NCI-H1694 treated with DMSO at 0.1 percent for 48 hours (cell line): Measurements from ENCODE around the gene LCNL1.

Source experiments
- DNase-seq: peaks from one replicate; lab custom pipeline; 2025; lab: John Stamatoyannopoulos, UW

The LCNL1 gene

DNA sequence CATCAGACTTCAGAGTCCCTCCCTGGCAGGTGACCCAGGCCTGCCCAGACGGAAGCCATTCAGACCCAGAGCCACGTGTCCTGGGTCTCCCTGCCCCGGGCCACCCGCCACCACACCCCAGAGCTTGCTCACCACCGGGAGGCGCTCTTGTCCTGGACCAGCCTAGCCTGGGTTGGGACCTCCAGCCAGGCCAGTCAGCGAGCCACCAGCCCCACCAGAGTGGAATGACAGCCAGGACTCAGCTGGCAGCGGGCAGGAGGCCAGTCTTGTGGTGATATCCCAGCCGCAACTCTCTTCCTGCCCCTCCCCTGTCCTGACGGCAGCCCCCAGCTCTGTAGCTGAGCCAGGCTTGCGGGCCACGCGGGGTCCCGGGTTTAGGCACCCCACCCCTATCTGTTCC is 7.1 kb upstream of the LCNL1 start:
- no peak for DNase-seq

DNA sequence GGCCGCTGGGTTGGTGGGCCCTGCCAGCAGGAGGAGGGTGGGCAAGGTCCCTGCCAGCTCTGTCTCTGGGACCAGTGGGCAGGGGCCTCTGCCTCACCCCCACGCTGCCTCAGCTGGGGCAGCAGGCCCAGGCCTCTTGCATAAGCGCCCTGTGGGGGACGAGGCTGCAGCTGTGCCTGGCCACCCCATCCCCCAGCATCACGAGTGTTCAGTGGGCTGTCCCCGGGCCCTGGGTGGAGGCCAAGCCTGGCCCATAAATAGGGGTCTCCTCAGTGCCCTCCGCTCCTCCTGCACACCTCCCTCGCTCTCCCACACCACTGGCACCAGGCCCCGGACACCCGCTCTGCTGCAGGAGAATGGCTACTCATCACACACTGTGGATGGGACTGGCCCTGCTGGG is 5.6 kb upstream of the LCNL1 start, which contains the start of gene PTGDS:
Gene PTGDS, plus strand, starts transcription at position 282 of the 400 bp plus-strand sequence. Its CDS starts 75 bp downstream, at position 357.
- no peak for DNase-seq

GRCh38 chr9:136977649-136978072 is 5.1 kb upstream of the LCNL1 start:
- no peak for DNase-seq

DNA sequence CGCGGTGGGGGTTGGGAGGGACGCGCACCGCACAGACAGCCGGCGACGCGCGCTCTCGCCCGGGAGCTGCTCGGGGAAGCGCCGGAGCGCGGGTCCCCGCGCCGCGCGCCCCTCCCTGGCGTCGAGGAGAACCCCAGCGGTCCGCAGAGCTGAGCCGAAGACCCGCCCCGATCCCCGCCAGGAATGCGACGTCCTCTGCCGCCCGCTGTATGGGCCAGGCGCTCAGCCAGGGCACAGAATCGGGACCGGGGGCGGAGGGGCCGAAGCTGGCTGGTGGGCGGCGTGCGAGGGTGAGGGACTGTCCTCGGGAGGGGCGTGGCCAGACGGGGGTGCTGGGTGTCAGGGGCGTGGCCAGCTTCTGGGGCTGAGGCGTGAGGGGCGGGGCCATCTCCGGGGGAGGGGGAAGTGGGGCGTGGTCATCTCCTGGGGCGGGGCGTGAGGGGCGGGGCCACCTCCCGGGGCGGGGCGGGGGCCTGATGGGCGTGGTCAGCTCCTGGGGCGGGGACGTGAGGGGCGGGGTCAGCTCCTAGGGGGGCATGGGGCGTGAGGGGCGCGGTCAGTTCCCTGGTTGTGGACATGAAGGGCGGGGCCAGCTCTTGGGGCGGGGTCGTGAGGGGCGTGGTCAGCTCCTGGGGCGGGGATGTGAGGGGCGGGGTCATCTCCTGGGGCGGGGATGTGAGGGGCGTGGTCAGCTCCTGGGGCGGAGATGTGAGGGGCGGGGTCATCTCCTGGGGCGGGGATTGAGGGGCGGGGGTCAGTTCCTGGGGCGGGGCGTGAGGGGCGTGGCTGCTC is 4.5 kb upstream of the LCNL1 start:
- no peak for DNase-seq

DNA sequence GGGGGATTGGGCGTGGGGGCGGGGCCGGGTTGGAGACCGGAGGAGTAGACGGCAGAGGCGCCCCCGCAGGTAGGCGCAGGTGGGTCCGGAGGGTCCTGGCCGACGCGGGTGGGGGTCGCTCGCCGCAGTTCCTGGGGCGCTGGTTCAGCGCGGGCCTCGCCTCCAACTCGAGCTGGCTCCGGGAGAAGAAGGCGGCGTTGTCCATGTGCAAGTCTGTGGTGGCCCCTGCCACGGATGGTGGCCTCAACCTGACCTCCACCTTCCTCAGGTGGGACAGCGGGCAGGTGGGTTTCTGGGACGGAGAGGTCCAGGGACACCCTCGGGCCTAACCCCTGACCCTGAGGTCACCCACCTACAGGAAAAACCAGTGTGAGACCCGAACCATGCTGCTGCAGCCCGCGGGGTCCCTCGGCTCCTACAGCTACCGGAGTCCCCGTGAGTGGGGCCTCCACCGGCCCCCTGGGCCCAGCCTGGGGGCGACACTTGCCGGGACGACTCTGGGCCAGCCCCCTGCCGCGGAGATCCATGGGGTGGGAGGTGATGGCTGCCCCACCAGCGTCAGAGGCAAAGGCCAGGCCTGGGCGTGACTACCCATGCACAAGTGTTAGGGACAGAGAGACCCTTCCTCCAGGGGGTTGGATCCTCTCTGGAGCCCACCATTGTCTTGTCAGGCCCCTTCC is 3.8 kb upstream of the LCNL1 start:
- no peak for DNase-seq

DNA sequence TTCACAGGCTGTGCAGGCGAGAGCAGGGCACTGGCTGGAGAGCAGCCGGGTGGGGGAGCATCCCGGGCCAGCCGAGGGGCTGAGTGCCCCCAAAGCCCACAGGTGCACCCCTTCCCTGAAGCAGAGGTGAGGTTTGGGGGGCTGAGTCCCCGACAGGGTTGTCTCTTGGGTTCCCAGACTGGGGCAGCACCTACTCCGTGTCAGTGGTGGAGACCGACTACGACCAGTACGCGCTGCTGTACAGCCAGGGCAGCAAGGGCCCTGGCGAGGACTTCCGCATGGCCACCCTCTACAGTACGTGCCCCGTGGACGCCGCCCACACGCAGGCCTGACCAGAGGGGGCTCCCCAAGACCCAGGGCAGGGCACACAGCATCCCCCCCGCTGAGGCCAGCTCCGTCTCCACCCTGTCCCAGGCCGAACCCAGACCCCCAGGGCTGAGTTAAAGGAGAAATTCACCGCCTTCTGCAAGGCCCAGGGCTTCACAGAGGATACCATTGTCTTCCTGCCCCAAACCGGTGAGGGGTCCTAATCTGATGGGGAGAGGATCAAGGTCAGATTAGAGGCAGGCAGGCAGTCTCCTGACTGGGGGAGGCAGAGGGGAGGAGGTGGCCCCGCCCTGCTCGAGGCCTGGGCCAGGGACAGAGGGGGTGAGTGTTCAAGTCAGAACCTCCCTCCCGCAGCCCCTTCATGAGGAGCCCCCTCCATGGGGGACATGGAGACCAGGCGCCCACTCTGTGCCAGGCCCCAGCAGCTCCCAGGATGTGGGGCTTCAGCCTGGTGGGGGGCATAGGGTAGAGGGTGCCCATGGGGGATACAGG is 2.8 kb upstream of the LCNL1 start:
- DNase-seq: no peak

DNA sequence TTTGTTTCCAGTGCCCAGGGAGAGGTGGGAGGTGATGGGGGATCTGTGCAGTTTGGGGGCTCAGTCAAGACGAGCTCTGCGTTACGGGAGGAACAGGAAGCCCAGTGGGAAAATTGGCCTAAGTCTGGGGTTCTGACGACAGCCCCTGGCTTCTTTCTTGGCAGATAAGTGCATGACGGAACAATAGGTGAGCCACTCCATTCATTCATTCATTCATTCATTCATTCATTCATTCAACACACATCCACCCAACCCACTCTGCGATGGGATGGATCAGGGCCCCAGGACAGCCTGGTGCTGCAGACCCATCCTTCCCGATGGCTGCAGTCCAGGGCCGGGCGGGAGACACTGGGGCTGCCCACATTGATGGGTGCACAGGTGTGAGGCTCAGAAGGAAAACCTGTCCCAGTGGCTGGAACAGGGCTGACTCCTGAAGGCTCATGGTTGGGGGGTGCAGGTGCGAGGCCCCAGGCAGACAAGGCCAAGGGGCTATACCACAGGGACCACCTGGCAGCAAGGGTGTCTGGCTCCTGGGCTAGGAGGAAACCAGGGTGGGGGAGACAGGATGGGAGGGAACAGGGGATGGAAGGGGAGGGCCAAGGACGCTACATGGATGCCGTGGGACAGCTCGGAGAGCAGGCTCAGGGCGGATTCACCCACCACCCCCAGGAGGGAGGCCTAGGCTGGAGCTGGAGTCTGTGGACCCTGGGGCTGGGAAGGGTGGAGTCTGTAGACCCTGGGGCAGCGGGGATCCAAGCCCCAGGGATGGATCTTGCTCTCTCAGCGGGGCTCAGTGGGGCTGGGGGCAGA is 1.9 kb upstream of the LCNL1 start:
- no peak for DNase-seq

DNA sequence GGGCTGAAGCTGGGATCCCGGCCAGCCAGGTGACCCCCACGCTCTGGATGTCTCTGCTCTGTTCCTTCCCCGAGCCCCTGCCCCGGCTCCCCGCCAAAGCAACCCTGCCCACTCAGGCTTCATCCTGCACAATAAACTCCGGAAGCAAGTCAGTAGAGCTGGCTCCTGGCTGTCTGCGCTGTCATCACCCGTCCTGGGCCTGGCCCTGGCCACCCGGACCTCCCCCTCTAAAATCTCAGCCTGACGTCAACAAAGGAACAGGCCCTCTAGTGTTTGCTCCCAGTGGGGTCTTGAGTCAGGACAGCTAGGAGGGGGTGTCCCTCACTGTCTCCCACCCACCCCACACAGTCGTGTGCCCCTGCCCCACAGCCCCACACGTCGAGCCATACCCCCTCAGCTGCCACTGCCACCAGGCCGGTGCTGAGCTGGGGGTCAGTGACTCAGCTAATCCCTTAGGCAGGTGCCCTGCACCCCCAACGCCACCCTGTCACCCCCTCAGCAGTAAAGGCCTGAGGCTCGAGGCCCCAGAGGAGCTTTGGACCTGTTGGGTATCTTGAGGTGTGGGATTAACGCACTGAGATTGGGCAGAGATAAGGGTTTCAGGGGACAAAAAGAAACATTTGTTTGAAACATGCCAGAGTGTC is 1.1 kb upstream of the LCNL1 start:
- no peak for DNase-seq

DNA sequence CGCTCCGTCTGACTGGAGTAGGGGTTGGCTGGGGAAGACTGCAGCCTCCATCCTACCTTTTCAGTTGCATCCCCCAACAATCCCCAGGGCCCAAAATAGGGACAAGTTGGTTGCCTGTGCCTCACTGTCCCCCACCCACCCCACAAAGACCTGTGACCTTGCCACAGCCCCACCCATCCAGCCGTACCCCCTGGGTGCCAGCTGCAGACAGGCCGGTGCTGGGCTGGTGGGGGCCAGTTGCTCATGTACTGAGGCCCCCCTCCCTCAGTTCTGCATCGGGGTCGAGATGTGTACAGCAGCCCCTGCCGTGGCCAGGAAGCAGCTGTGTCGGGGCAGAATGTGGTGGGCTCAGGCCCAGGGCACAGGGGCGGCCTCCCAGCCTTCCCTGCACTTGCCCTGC is 374 bp downstream of the LCNL1 start:
- DNase-seq: no peak

DNA sequence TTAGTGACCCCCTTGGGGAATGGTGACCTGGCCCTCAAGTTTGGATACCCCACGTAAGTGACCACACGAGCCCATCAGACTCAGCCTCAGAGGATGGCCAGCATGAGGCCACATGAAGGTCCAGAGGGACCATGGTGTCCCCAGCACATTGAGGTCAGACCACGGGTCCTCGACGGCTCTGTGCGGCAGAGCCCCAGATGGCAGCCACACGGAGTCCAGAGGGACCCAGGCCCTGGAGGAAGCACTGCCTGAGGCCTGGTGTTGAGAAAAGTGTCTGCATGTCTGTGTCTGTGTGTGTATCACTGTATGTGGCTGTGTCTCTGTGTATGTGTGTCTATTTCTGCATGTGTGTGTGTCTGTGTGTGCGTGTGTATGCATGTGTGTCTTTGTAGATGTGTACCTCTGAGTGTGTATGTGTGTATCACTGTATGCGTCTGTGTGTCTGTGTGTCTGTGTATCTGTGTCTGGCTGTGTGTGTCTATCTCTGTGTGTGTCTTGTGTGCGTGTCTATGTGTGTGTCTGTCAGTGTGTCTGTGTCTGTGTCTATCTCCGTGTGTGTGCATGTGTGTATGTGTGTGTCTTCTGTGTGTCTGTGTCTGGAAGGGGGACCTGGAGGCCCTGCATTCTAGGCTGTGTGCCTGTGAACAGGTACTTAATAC is 992 bp downstream of the LCNL1 start:
- DNase-seq: no peak

- no peak for DNase-seq
Observed at GRCh38 chr9:136984464-136985026, 1.8 kb downstream of the LCNL1 start.

DNA sequence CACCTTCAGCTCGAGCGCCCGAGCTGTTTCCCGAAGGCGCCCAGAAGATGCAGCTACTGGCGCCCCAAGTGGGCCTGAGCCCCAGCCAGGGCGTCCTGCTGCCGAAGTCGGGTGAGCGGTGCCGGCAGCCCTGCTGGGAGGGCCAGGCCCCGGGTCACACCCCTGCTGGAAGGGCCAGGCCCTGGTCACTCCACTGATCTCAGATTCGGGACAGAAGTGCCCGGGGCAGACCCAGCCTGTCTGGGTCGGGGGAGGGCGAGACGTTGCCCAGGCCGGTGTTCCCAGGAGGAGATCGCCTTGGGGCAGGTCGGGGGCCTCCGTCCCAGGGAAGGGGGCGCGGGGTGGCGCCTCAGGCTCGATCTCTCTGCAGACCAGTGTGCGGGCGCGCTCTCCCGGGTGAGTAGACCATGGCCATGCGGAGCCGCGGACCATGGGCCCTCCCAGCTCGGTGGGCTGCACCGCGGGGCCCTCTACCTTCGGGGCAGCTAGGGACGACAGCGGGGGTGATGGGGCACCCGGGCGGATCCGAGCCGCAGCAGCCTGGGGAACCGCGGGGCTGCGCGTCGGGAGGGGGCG is 2.3 kb downstream of the LCNL1 start:
- no peak for DNase-seq

GRCh38 chr9:136985853-136986252 is 3.1 kb downstream of the LCNL1 start:
- DNase-seq: no peak

DNA sequence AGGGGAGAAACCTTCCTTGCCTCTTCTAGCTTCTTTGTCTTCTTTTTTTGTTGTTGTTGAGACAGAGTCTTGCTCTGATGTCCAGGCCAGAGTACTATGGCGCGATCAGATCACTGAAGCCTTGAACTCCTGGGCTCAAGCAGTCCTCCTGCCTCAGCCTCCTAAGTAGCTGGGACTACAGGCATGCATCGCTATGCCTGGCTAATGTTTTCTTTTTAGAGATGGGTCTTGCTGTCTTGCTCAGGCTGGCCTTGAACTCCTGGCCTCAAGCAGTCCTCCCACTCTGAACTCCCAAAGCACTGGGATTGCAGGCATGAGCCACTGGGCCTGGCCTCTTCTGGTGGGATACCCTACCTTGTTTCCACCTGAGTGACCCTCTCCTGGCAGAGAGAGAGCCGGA is 6.1 kb downstream of the LCNL1 start:
- DNase-seq: no peak

- no peak for DNase-seq
Observed at GRCh38 chr9:136990242-136990911, 7.6 kb downstream of the LCNL1 start.

DNA sequence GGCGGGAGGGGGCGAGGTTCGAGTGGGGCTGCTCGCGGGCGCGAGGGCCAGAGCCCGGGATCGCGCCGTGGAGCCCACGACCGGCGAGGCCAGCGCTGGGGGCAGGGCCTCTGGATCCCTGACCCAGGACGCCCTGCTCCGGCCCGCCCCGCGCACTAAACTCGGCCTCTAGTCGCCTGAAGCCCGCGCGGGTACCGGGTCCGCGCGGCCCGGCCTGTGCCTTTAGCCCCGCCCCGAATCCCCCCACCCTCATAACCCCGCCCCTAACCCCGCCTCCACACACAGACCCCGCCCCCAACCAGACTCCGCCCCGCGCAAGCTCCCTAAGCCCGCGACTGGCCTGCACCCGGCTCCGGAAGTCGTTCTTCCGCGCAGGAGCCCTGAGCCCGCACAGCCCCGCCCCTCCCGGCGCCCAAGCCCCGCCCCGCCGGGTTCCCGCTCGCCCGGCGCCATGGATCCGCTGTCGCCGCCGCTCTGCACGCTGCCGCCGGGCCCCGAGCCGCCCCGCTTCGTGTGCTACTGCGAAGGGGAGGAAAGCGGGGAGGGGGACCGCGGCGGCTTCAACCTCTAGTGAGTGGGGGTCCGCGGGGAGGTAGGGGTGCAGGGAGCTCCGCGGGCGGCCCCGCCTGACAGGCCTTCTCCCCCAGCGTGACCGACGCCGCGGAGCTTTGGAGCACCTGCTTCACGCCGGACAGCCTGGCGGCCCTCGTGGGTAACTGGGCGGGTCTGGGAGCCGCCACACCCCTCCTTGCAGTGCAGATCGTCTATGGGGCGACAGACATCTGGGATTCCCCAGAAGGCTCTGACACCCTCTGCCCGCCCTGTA is 9.4 kb downstream of the LCNL1 start, which contains the start of gene PAXX:
Gene PAXX, plus strand, starts transcription at position 430 of the 826 bp plus-strand sequence. Its CDS starts 22 bp downstream, at position 452.
- DNase-seq: peak; percentile 47

GRCh38 chr9:136992819-136993369 is 10.1 kb downstream of the LCNL1 start:
- no peak for DNase-seq
